Measurements from ENCODE around the gene CCNG2.
"Not testable (repeated sequence)": the region's sequence is repeated elsewhere in the genome, so short reads cannot be mapped to it uniquely, and the experiment has no call there.

CCNG2 gene, protein sequence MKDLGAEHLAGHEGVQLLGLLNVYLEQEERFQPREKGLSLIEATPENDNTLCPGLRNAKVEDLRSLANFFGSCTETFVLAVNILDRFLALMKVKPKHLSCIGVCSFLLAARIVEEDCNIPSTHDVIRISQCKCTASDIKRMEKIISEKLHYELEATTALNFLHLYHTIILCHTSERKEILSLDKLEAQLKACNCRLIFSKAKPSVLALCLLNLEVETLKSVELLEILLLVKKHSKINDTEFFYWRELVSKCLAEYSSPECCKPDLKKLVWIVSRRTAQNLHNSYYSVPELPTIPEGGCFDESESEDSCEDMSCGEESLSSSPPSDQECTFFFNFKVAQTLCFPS

GRCh38 chr4:77156912-77157858 lies at the start of gene CCNG2:
TSS of gene CCNG2 (plus strand) at chr4:77157207. CDS start at chr4:77158533, 1,326 bp downstream.
- DNase-seq (ENCODE audit: low spot score), result peak; percentile 94

DNA sequence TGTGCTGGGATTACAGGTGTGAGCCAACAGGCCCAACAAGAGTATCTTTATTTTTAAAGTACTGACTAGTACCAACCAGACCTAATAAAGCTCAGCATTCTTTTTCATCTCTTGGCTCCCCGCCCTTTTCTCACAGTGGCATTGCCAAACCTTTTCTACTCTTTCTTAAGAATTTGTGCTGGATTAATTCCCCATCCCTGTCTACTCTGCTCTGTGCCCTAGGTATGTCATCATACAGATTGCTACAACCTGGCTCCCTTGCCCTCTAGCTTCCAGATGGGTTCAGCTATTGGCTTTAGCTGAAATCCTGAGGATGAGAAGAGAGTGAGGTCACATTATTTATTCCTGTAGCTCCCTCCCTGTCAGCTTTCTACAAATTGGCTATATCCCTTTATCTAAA lies 46.3 kb upstream of the CCNG2 start:
- no peak for DNase-seq (ENCODE audit: low spot score)

DNA sequence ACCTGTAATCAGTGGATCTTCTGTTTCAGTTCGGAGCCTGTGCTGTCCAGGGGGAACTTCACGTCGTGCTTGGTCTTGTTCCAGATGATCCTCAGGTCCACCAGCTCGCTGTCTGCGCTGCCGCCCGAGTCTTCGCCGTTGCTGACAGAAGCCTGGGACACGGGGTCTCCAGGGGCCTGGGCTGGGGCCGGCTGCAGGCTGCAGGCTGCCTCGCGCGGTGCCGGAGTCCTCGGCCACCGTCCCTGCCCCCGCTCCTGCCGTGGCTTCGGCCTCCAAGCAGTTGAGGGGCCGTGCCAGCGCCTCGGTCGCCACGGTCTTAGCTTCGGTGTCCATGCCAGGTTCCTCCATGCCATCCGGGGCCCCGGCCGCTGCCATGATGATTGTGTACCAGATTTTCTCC lies 43.9 kb upstream of the CCNG2 start:
- DNase-seq (ENCODE audit: low spot score), result no peak

- no peak for DNase-seq (ENCODE audit: low spot score)
Observed at GRCh38 chr4:77117721-77118120, 39.3 kb upstream of the CCNG2 start.

DNA sequence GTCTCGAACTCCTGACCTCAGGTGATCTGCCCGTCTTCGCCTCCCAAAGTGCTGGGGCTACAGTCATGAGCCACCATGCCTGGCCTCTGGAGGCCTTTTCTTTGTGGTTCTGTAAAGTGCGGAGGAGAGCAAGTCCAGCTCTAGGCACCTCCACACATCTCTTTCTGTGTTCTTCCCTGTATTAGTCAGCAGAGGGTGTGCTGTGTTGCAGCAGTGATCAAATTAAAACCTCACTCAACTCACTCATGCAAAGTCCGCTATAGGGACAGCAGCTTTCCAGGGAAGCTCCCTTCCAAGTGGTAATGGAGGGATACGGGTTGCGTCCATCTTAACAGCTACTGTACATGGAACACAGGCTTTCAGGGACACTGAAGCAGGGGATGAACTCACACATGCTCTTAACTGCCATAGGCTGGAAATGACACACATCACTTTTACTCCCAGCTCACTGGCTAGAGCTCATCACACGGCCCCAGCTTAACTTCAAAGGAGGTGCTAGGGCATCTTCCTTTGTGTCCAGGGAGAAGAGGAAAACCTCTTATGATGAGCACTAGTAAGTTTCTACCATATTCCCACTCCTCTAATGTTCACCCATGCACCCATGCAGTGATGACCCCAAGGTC lies 36.0 kb upstream of the CCNG2 start:
- peak; percentile 19 for DNase-seq (ENCODE audit: low spot score)

- DNase-seq (ENCODE audit: low spot score), result no peak
Observed at GRCh38 chr4:77121736-77122240, 35.2 kb upstream of the CCNG2 start.

- DNase-seq (ENCODE audit: low spot score), result no peak
Observed at GRCh38 chr4:77122656-77123055, 34.4 kb upstream of the CCNG2 start.

- no peak for DNase-seq (ENCODE audit: low spot score)
Observed at GRCh38 chr4:77123411-77123810, 33.6 kb upstream of the CCNG2 start.

- no peak for DNase-seq (ENCODE audit: low spot score)
Observed at GRCh38 chr4:77124576-77124975, 32.4 kb upstream of the CCNG2 start.

DNA sequence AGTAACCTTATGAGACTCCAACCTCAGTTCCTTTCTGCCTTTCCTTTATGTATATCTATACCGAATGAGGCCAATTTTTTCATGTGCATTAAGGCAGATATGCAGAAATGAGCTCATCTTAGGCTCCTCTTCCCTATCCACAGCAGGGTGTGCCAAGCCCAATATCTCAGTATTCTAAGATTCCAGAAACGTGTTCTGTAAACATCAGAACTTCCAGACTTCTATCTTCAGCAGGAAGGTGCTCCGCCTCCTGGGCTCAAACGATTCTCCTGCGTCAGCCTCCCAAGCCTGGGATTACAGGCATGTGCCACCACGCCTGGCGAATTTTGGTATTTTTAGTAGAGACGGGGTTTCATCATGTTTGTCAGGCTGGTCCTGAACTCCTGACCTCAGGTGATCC lies 31.0 kb upstream of the CCNG2 start:
- no peak for DNase-seq (ENCODE audit: low spot score)

GRCh38 chr4:77126809-77127208 lies 30.2 kb upstream of the CCNG2 start:
- no peak for DNase-seq (ENCODE audit: low spot score)

DNA sequence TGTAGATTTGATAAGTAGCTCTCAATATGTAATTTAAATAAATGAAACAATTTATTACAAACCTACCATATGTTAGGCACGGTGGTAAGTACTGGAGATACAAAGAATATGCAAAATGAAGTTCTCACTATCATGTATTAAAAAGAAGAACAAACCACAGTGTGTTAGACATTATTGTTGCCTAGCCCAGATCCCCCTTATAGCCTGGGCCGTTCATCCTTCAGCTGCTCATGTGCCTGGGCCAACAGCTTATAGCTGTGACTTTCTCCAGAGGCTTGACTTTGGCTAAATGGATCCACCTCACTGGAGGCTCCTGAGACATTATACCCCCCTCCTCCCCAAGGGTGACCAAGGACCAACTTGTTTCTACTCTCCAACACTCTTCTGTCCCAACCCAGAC lies 29.8 kb upstream of the CCNG2 start:
- no peak for DNase-seq (ENCODE audit: low spot score)

DNA sequence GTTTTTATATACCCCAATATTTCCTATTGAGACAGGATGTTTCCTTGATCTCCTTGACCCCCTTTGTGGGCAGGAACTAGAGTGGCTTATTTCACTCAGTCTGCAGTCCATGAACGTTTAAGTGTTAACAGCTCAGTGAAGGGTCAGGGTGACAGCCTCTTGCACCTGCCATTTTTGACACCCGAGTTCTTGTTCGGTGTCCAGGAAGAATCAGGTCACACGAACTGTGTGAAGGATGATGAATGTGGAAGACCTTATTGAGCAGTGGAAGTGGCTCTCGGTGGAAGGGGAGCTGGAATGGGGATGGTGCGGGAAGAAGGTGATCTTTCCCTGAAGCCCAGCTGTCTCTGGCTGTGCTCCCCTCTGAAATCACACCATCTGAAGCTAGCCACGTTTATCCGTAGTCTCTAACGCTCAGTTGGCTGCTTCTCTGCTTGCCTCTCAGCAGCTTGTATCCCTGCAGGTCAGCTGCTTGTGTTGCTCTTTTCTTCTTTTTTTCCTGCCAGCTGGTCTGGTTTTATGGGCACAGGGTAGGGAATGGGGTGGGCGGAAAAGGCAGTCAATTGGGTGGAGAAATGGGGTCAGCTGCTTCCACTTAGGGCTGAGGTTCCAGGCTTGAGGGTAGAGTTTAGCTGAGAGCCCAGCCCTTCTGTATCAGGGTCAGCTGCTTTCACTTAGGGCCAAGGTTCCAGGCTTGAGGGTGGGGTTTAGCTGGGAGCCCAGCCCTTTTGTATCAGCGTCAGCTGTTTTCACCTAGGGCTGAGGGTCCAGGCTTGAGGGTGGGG lies 29.0 kb upstream of the CCNG2 start:
- no peak for DNase-seq (ENCODE audit: low spot score)

DNA sequence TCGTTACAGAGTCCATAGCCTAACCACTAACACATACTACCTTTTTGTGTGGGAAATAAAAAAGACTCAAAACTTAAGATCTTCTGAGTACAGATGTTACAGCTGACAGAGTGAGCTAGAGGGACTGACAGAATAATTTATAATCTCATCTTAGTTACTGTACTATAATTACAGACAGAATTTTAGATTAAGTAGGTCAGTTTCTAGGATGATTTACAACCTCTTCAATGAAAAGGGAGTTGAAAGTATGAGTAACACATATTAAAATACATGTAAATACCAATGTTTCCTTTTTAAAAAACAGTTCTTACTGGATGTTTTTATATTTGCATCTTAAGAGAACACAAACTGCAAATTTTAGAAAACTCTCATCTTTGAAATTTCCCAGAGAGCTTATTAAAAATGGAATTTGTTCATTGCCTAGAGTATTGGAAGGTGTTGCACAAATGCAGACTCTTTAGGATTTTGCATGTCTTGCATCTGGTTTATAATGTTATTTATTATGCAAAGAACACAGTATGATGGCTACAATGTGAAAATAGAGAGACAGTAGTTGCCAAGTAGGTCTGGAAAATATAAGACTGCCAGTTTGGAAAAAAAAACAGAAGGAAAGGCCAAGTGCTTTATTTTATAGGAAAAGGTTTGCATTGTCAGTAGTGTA lies 24.2 kb upstream of the CCNG2 start:
- DNase-seq (ENCODE audit: low spot score), result no peak

GRCh38 chr4:77137448-77137847 lies 19.6 kb upstream of the CCNG2 start:
- DNase-seq (ENCODE audit: low spot score), result not testable (repeated sequence)

- DNase-seq (ENCODE audit: low spot score), result no peak
Observed at GRCh38 chr4:77141964-77142645, 14.9 kb upstream of the CCNG2 start.

DNA sequence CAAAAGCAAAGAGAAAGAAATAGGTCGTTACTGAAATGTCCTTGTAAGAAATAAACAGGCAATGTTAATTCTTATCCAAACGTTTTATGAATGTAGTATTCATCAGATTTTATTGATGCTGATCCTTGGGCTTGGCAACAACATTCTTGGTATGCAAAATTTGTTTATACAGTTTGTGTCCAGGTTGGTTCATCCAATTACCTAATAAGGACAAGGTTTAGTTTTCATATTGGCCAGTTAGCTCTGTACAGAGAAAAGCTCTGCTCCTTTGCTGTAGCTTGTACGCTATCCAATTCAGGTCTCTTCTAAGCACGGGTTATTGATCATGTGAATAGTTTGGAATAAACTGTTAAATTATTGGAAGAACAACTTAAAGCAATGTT lies 14.4 kb upstream of the CCNG2 start:
- DNase-seq (ENCODE audit: low spot score), result no peak

- no peak for DNase-seq (ENCODE audit: low spot score)
Observed at GRCh38 chr4:77143091-77143490, 13.9 kb upstream of the CCNG2 start.

- DNase-seq (ENCODE audit: low spot score), result no peak
Observed at GRCh38 chr4:77145842-77146185, 11.2 kb upstream of the CCNG2 start.

DNA sequence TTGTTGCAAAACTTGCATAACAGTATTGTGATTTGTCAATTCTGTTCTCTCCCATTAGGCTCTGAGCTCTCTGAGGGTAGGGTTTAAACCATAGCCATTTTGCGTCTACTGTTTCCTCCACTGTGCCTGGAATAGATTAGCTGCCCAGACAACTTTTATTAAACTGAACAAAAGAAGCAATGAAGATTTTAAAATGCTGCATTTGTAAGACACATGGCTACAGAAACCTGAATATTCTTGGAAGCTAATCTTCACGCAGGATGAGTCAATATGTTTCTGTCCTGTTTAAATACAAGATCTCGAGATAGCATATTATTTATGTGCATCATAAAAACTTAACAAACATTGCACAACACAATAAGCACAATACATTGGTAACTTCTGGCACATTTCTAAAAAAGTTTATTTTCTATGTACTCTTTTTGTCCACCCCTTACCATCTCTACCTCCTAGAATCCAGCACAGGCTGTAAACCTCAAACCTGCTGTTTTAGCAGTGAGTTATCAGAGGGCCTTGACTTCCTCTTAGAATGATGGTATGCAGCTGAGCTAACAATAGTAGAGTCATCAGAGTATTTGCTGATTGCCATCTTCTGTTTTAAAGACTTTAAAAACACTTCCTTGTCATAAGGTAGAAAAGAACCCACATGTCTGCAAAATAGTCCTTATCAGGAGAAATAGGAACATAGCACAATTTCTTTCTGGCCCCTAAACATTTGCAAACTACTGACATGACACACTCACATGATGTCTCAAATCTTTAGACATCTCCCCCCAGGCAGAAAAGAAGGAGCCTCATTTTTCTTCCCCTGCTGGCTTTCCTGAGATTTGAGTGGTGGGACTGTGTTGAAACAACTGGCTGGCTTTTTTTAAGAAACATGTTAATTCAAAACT lies 10.6 kb upstream of the CCNG2 start:
- DNase-seq (ENCODE audit: low spot score), result peak; percentile 41
